ENCODE measurements around the gene MARCKSL1. TPM values are rescaled to one million over a fixed set of nuclear protein-coding genes. Genes with fewer than 3 reads are reported as not detected.
A peak's percentile ranks its signal among the peaks of the same experiment; 100 is the strongest.
"Not testable (repeated sequence)": the region's sequence is repeated elsewhere in the genome, so short reads cannot be mapped to it uniquely, and the experiment has no call there.

Gene MARCKSL1, protein sequence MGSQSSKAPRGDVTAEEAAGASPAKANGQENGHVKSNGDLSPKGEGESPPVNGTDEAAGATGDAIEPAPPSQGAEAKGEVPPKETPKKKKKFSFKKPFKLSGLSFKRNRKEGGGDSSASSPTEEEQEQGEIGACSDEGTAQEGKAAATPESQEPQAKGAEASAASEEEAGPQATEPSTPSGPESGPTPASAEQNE
- 94.7 and 217 TPM in 2 replicates for total RNA-seq

DNA sequence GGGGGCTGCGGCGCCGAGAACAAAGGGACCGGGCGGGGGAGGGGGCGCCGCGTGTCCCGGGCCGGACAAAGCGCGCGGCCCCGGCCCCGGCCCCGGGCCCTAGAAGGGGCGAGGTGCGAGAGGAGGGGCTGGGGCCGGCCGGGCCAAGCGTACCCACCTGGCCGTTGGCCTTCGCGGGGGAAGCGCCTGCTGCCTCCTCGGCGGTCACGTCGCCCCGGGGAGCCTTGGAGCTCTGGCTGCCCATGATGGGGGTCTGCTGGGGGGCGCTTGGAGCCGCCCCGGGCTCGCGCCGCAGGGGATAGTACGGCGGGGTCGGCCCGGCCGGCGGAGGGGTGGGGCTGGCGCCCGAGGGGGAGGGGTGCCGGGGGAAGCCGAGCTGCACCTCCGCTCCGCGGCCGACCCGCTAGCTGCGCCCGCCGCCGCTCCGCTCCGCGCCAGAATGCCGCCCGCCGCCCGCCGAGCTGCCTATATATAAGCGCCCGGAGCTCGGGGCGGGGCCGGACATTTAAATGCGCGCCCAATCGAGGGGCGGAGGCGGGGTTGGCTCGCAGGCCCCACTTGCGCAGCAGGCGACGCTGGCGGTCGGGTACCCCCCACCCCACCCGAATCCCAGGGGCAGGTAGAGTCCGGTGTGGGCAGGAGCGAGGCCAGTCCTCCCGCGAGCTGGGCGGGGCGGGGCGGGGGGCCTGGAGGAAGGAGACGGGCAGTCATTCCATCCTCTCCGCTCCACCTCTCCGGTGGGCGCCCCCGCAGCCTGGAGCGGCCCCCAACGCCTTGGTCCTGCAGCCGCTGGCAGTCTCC is at the start of gene MARCKSL1:
Gene MARCKSL1, minus strand, starts transcription at position 444 of the 801 bp plus-strand sequence. Its CDS starts 200 bp downstream, at position 244.
- DNase-seq (ENCODE audit: low read depth in 2 of 2) = peak; percentile 28 to 76

DNA sequence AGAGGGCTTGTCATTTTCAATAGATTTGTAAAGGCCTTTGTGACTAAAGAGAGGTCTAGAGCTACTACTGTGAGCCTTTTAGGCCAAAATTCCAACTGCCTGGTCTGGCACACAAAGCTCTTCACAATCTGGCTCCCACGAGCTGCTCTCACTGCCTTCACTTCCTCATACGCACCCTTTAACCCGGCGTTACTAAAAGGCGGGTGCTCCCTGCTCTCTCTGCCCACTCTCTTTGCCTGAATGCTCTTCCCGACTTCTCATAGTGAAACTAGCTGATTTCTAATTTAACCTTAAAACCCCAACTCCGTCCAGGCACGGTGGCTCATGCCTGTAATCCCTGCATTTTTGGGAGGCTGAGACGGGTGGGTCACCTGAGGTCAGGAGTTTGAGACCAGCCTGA is 44.0 kb upstream of the MARCKSL1 start:
- DNase-seq (ENCODE audit: low read depth in 2 of 2) = no peak

DNA sequence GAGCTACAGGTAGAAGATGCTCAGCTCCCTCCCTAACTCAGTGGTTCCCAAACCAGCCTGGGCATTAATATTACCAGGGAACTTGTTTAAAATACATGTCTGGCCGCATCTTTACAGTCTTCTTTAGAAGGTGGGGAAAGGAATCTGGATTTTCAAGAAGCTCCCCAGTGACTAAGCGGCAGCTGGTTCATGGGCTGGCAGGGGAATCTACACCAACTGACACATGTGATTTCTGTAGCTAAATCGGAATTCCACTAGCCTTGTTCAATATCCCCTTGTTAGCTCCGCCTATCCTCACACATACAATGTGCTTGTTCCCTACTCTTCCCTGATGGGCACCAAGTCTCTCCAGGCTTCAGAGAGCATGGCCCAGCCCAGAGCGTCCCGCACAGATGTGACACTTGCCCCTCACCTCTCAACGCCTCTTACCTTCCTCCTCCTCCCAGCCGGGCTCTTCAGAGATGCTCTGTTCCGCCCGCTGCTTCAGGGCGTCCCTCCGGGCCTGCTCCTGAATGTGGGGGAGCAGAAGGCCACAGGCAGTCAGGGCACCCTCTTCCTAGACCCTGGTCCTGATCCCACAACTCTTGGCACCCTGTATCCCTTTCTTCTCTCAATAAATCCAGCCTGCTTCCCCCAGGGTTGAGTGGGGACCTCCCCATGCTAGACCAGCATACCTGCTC is 41.6 kb upstream of the MARCKSL1 start:
- DNase-seq (ENCODE audit: low read depth in 2 of 2) = no peak

DNA sequence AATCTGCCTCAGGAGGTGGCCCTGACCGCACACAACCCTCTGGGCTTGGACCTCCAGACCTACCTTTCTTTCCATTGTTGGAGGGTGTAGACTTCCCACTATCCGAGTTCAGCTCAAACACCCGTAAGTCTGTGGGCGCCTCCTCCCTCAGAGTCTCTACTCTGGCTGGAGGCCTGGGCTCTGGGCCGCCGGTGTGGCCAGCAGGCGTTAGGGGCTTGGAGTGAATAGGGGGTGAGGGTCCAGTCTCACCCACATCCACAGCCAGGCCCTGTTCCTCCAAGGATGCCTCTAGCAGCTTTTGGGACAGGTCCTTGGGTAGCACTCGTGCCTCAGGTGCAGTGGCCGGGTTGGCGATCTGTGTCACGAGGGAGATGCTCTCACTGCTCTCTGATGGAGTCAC is 40.2 kb upstream of the MARCKSL1 start:
- DNase-seq (ENCODE audit: low read depth in 2 of 2) = no peak

DNA sequence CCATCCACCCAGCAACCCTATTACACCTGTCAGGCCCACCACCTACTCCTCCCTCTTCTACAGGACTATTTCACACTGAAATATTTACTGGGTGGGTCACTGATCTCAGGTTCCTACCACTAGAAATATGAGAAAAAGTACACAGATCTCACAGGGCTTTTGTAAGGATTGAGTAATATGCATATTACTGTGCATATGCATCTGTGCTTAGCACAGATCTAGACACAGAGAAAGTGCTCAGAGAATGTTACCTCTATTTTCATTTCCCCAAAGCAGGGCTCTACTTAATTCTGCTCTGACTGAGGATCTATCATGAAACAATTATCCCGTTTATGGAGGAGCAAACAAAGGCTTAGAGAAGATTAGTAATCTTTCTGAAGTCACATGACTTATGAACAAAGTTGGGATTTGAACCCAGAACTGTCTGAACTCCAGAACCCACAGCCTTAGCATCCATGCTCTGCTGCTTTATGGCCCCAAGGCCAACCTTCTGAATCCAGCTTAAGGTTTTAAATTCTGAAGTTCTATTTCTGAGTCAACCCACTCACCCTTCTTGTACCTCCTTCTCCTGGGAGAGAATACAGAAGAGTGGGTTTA is 38.1 kb upstream of the MARCKSL1 start:
- DNase-seq (ENCODE audit: low read depth in 2 of 2) = no peak

DNA sequence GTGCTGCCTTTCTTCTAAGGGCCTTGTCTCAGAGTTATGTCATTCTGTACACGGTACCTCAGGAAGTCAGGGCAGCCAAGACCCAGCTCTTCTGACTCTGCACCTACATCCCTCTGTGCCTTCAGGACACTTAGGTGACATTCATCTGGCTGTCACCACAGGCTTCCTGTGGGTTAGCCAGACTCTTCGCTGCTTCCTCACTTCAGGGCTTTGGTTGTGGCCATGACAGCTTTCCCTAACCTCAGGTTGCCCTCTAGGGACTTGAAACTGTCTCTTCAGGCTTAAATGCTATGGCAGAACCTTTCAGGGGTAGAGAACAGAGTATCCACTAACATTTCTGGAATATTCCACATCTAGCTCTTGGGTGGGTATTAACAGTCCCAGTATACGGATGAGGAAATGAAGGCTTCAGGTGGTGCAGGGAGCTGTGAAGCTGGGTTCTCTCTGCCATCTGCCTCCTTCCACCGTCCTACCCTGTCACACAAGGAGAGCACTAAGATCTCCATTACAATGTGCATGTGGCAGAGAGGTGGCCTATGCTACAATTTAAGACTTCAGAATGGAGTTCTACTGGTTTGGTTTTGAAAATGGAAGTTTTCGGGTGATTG is 36.2 kb upstream of the MARCKSL1 start:
- no peak for DNase-seq (ENCODE audit: low read depth in 2 of 2)

DNA sequence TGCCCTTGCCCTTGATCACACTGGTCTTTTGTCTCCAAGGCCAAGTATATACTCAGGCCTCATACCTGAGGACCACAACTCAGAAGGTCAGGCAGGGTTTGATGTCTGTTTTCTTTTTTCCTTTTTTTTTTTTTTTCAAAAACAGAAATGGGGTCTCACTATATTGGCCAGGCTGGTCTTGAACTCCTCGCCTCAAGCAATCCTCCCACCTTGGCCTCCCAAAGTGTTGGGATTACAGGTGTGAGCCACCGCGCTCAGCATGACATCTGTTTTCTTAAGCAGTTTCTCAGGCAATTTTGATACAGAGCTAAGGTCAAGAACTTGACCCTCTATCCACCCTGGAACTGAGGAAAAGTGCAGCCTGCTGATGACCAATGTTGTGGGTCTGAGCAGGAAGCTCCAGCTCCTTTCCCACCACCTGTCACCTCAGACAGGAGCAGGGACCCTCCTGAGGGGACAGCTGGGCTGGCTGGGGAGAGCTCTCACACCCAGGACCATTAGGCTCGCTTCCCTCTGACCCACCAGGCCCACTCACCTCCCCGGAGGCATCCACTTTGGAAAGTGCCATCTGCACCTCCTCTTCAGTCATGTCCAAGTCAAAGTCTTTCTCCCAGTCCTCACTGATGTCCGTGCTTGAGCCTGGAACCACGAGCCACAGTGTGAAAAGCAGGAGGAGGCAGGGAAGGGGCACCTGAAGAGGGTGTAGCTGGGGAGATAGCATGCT is 32.0 kb upstream of the MARCKSL1 start:
- DNase-seq (ENCODE audit: low read depth in 2 of 2) = no peak

DNA sequence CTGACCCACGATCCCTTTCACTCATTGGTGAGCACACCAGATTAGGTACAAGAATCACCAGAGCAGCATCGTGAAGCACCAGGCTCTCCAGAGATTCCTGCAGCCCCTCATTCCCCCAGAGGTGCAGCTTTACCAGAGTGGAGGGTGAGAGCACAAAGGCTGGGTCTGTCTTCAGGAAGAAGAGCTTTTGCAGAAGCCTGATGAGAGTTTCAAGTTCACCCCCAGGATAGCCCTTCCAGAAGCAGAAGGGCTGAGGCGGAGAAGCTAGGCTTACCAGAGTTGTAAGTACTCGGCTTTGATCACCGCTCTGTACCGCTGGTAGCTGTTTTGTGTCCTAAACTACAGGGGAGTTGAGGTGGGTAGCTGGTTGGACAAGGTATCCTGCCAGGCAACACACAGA is 29.4 kb upstream of the MARCKSL1 start:
- DNase-seq (ENCODE audit: low read depth in 2 of 2) = no peak

DNA sequence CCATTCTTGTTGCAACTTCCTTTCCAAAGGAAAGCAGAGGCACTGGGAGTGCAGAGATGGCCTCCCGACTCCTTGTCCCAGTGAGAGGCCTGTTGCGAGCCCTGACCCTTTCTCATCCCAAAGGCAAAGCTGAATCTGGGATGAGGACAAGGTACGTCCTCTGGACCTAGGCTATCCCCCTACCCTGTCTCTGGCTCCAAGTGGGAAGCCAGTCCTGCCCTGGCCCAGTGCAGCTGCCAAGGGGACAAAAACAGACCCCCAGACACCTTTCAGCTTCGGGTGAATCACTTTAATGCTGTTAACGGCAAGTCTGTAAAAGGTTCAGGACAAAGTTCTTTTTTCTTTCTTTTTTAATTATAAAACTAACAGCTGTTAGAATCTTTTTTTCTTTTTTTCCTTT is 28.8 kb upstream of the MARCKSL1 start:
- no peak for DNase-seq (ENCODE audit: low read depth in 2 of 2)

DNA sequence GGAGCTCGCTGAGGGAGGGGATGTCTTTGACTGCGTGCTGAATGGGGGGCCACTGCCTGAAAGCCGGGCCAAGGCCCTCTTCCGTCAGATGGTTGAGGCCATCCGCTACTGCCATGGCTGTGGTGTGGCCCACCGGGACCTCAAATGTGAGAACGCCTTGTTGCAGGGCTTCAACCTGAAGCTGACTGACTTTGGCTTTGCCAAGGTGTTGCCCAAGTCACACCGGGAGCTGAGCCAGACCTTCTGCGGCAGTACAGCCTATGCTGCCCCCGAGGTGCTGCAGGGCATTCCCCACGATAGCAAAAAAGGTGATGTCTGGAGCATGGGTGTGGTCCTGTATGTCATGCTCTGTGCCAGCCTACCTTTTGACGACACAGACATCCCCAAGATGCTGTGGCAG is 27.7 kb upstream of the MARCKSL1 start:
- DNase-seq (ENCODE audit: low read depth in 2 of 2) = no peak

DNA sequence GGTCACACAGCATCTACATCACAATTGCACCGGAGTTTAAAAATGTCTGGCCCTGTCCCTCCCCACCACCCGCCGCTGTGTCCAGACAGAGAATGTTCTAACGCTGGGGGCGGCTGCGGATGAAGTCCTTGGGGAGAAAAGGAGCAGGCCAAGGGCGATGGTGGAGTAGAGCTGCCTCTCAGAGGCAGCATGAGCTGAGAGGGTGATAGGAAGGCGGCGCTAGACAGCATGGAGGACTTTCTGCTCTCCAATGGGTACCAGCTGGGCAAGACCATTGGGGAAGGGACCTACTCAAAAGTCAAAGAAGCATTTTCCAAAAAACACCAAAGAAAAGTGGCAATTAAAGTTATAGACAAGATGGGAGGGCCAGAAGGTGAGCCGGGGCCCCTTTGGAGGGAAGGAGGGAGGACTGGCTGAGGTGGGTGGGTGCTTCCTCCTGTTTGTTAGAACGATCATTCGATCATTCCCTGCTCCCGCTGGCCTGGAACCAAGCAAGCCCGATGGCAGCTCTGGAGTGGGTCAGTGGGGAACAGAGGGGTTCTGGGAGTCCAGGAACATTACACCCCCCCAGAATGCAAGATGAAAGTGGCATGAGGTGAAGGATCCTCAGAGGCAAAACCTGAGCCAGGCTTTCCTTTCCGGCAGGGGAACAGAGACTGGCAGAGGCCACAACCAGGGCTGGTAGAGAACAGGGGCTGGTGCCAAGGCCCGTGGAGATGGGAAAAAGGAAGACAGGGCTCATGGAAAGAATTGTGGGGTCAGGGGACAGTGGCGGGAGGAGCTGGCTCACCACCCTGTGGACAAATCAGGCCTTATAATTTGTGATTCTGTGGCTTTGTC is 26.7 kb upstream of the MARCKSL1 start, which contains the start of the genes FAM229A and TSSK3:
Gene FAM229A, minus strand, starts transcription at position 12 of the 840 bp plus-strand sequence. CDS start 394 bp downstream, outside the sequence.
Gene TSSK3, plus strand, starts transcription at position 66 of the 840 bp plus-strand sequence. Its CDS starts 163 bp downstream, at position 229.
- DNase-seq (ENCODE audit: low read depth in 2 of 2) = no peak

DNA sequence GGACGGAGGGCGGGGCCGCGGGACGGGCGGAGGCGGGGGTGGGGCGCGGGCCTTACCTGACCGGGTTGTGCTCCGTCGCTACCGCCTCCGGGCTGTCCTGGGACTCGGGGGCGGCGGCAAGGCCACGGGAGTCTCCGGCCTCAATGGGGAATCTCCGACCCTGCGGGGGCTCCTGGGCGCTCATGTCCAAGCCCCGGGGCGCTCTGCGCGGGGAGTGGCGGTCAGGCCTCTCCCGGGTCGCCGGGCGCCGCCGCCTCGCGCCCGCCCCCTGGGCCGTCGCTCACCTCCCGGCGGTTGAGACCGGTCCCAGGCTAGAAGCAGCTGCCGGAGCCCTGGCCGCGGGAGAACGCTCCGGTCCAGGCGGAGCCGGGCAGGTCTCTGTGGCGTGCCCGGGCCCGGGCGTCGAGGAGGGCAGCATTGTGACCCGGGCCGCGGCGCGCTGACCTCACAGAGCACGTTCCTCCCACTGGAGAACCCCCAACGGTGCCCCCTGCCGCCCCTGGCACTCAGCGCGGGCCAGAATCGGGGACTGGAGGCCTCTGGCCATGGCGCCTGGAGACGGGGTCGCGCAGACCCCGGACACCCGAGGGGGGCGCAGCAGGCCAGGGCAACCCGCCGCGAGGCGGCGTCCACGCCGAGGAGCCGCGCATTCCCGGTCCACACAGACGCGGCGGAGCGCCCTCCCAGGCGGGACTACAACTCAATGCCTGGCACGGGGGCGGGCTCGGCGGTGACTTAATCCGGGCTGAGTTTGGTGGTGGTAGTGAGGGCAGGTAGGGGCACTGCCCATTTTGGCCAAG is 25.8 kb upstream of the MARCKSL1 start:
- DNase-seq (ENCODE audit: low read depth in 2 of 2) = peak in 1 of 2 donors; percentile 57

DNA sequence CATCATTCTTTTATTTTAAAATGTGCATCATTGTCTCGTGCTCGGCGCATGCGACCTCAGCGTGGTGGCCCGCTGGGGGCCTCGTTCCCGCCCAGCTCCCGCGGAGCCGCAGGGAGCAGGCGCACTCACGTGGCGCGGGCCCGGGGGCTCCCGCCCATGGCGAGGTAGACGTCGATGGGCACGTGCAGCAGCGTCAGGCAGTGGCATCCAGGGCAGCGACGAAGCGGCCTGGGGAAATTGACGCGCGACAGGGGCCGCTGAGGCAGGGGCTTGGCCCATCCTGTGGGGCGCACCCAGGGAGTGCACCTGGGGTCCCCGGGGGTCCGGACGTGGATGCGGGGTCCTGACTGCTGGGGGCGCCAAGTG is 25.3 kb upstream of the MARCKSL1 start:
- DNase-seq (ENCODE audit: low read depth in 2 of 2) = no peak

DNA sequence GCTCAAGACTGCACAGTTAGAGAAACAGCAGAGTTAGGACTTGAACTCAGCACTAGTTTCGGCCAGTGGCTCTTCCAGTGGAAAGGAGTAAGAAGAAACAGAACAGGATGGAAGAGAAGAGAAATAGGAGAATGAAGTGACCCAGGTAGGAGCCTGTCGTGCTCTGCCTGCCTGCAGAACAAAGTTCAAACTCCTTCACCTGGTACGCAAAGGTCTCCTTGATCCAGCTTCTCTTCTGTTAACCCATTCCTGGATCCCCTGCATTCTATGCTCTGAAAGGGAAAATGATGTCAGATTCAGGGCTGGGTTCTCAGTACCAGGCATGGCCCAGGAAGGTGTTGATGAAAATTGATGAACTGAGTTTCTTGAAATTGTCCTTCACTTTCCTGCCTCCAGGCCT is 22.4 kb upstream of the MARCKSL1 start:
- DNase-seq (ENCODE audit: low read depth in 2 of 2) = no peak

DNA sequence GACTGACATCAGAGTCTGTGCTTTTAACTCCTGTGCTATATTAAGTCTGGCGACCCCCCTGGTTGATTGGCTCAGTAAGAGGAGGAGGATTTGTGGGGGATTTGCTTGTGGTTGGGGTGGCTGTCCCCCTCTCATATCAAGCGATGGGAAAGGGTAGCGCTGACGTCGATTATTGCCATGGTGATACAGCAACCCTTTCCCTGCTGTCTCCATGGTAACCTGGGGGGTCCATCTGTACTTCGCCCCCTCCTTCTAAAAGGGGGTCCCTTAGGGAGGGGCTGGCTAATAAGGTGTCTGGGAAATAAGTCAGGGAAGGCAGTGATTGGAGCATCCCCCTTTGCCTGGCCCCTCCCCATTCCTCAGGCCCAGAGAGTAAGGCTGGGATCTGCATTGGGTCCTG is 21.6 kb upstream of the MARCKSL1 start:
- no peak for DNase-seq (ENCODE audit: low read depth in 2 of 2)

DNA sequence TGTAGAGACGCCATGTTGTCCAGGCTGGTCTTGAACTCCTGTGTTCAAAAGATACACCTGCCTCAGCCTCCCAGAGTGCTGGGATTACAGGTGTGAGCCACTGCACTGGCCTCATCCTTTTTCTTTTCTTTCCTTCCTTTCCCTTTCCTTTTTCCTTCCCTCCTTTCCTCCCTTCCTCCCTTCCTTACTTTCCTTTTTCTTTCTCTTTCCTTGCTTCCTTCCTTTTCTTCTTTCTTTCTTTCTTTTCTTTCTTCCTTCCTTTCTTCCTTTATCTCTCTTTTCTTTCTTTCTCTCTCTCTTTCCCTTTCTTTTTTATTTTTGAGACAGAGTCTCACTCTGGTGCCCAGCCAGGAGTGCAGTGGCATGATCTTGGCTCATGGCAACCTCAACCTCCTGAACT is 20.4 kb upstream of the MARCKSL1 start:
- DNase-seq (ENCODE audit: low read depth in 2 of 2) = no peak

DNA sequence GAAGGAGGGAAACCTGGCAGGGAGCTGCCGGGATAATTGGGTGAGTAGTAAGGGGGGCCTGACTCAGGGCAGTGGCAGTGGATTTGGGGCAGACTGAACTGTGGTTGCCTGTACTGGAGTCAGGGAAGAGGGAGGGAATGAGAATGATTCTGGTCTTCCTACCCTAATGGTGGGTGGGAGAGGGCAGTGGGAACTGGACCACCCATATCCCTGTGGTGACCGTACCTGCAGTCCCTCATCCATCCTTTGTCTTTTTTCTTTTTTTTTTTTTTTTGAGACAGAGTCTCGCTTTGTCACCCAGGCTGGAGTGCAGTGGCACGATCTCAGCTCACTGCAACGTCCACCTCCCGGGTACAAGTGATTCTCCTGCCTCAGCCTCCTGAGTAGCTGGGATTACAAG is 19.7 kb upstream of the MARCKSL1 start:
- not testable (repeated sequence) for DNase-seq (ENCODE audit: low read depth in 2 of 2)

DNA sequence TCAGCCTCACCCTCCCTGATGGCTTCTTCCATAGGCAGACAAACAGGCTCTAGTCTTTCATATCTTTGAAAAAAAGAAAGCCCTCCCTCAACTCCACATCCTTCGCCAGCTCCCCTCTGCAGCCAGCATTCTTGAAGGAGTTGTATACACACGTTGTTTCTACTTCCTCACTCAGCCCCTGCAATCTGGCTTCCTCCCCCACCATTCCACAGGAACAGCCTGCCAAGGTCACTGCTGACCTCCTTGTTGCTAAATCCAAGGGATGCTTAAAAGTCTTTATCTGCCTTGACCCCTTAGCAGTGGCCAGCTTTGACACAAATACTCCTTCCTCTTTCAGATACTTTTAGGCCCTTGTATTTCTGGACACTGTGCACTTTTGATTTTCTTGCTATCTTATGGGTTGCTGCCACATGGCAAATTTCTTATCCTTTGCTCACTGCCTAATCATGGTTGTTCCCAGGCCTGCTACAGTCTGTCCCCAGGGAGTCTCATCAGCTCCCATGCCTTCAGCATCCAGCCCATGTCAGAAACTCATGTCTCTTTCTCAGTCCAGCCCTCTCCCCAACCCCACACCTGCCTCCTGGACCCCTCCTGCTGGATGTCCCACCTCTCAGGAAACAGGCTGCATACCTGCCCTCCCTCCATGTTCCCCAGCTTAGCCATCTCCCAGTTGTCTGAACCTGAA is 18.0 kb upstream of the MARCKSL1 start:
- no peak for DNase-seq (ENCODE audit: low read depth in 2 of 2)

DNA sequence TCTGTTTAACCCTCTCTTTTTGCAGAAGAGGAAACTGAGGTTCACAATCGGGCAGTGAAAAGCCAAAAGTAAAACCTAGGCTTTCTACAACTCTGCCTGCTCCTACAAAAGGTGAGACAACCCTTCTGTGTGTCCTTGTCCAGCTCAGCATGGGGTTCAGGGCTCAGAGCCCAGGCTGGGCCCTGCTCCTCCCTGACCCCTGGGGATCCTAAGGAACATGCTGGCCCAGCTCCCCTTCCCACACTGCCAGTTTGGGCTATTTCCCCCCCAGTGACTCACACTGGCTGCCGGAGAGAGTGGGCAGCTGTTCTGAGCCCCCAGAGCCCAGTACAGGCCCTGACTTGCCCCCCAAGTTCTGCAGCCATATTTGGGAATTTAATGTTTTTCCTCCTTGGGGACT is 17.4 kb upstream of the MARCKSL1 start:
- no peak for DNase-seq (ENCODE audit: low read depth in 2 of 2)
